Fibroblast of lung (primary cell): ENCODE measurements around the gene MAP2K5. TPM values are rescaled to one million over a fixed set of nuclear protein-coding genes. Genes with fewer than 3 reads are reported as not detected.

Experiments
- DNase-seq, 2 donors: peaks; one replicate each; pipeline versions ENCODE4 v3.0.0 to v3.0.0-alpha.2; 2010; ENCODE audit warnings: low read depth in 2 of 2
- H2AFZ ChIP-seq: 2 replicates; pipeline ENCODE4 v1.5.1; 2012; ENCODE audit warnings: low read length, control low read depth, inconsistent platforms
- H3K27ac ChIP-seq: 2 replicates; pipeline ENCODE4 v1.5.1; 2011; ENCODE audit warnings: low read length, control low read depth; ENCODE audit not compliant: insufficient read depth
- H3K27me3 ChIP-seq: 2 replicates; pipeline ENCODE4 v1.5.1; 2011; ENCODE audit warnings: mild to moderate bottlenecking, low read length; ENCODE audit not compliant: control insufficient read depth, insufficient read depth
- H3K36me3 ChIP-seq: 2 replicates; pipeline ENCODE4 v1.5.1; 2011; ENCODE audit warnings: low read length; ENCODE audit not compliant: control insufficient read depth, insufficient read depth
- H3K4me1 ChIP-seq: 2 replicates; pipeline ENCODE4 v1.5.1; 2011; ENCODE audit warnings: low read length; ENCODE audit not compliant: control insufficient read depth, insufficient read depth; ENCODE audit errors: extremely low read depth
- H3K4me2 ChIP-seq: 2 replicates; pipeline ENCODE4 v1.5.1; 2011; ENCODE audit warnings: low read length, control low read depth; ENCODE audit not compliant: insufficient read depth; ENCODE audit errors: extremely low read depth
- H3K4me3 ChIP-seq, 4 experiments: fragments of 200-600 bp in 1 of 4; sonication (generic) in 1 of 4; replicated peaks in 1 of 4; 2 replicates each; pipeline ENCODE4 v1.5.1; 2011 to 2016; ENCODE audit warnings: low read length in 4 of 4, low read depth in 3 of 4, mild to moderate bottlenecking in 3 of 4, control low read depth in 2 of 4, inconsistent platforms in 1 of 4, mixed read lengths in 1 of 4; ENCODE audit not compliant: insufficient read depth in 1 of 4; ENCODE audit errors: control extremely low read depth in 1 of 4
- H3K79me2 ChIP-seq: 2 replicates; pipeline ENCODE4 v1.5.1; 2012; ENCODE audit warnings: mild to moderate bottlenecking, low read length, inconsistent platforms; ENCODE audit not compliant: control insufficient read depth, insufficient read depth
- H3K9ac ChIP-seq: 2 replicates; pipeline ENCODE4 v1.5.1; 2011; ENCODE audit warnings: mild to moderate bottlenecking, low read length, control low read depth; ENCODE audit not compliant: insufficient read depth
- H3K9me3 ChIP-seq: 2 replicates; pipeline ENCODE4 v1.5.1; 2012; ENCODE audit warnings: low read depth, low read length; ENCODE audit not compliant: control insufficient read depth, insufficient read depth
- H4K20me1 ChIP-seq: 2 replicates; pipeline ENCODE4 v1.5.1; 2011; ENCODE audit warnings: low read length; ENCODE audit not compliant: control insufficient read depth, insufficient read depth; ENCODE audit errors: extremely low read depth
- CTCF ChIP-seq, 2 donors: IDR thresholded peaks in 1 of 2; conservative IDR thresholded peaks in 1 of 2; 1 replicate in 1 of 2; 2 replicates in 1 of 2; pipeline ENCODE4 v1.5.1; 2011 to 2012; ENCODE audit warnings: low read length in 2 of 2, control low read depth in 1 of 2, inconsistent platforms in 1 of 2, low read depth in 1 of 2, mild to moderate bottlenecking in 1 of 2
- EZH2 ChIP-seq: IDR thresholded peaks from 2 replicates; pipeline ENCODE4 v1.5.1; 2012; ENCODE audit warnings: low read length, control low read depth, mild to moderate bottlenecking; ENCODE audit errors: missing control alignments
- polyA plus RNA-seq, 2 donors: library from polyadenylated mRNA; depleted of rRNA in 1 of 2; stranded (reverse) in 1 of 2; unstranded in 1 of 2; fragments of >200 nt; gene quantifications; 2 replicates each; pipeline ENCODE4 v1.2.1, GENCODE V29; 2011 to 2012; ENCODE audit warnings: missing spikeins in 1 of 2
- total RNA-seq: library from RNA; depleted of rRNA; stranded (reverse); fragments of >200 nt; gene quantifications from 2 replicates; pipeline ENCODE4 v1.2.1, GENCODE V29; 2014

Gene MAP2K5
- total and polyA plus RNA-seq, 2 donors (not counting 1 experiment from before 2014, with no cell fraction given) = 5.7 to 10.2 TPM

DNA sequence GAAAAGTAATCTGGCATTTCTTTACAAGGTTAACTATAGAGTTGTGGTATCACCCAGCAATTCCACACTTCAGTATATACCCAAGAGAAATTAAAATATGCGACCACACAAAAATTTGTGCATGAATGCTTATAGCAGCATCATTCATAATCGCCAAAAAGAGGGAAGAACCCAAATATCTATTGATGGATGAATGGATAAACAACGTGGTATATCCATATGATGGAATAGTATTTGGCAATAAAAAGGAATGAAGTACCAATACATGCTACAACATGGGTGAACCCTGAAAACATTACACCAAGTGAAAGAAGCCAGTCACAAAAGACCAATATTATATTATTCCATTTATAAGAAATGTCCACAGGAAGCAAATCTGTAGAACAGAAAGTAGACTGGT, 274.2 kb downstream of the MAP2K5 start:
- Histone ChIP-seq H2AFZ (no peak overlapping the region), H3K79me2 (no peaks in the 10 kb centered on the region), H3K27ac (no peak overlapping the region), H3K4me1 (no peaks in the 10 kb centered on the region), H4K20me1 (no peaks in the 10 kb centered on the region), H3K9me3 (no peaks in the 10 kb centered on the region), H3K9ac (no peak overlapping the region), H3K36me3 (no peaks in the 10 kb centered on the region), H3K4me3 (no peak overlapping the region), H3K27me3 (peaks cover 41% of the 10 kb centered on the region), H3K4me2 (no peak overlapping the region)
- DNase-seq = no peak
- no peak for TF ChIP-seq CTCF (conservative IDR thresholded peaks at IDR 0.05 in 1 of 2, IDR thresholded peaks at IDR 0.05 in 1 of 2; ENCODE audit: low read depth in 1 of 2, low read length in 2 of 2)
- TF ChIP-seq EZH2 = no peak

DNA sequence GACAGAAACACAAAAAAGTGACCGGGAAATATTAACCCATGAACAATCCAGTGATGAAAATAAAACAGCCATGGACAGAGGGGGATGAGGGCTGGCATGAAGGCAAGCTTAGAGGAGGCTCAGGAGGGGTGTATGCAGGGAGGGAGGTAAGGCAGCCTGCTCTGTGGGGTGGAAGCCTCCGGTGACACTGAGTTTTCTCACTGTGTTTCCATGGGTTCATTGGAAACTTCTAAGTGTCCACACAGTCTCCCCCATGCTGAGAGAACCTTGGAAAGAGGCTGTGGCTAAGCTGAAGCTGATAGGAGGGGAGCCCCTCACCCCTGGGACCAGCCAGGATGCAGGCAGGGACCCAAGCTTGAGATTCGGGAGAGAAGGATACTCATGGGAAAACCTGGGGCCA, 276.0 kb downstream of the MAP2K5 start:
- H3K9me3 ChIP-seq = no peaks in the 10 kb centered on the region
- H3K4me3 ChIP-seq = no peak overlapping the region
- H4K20me1 ChIP-seq = no peaks in the 10 kb centered on the region
- DNase-seq = no peak
- H3K9ac ChIP-seq = no peak overlapping the region
- no peak for TF ChIP-seq CTCF (conservative IDR thresholded peaks at IDR 0.05 in 1 of 2, IDR thresholded peaks at IDR 0.05 in 1 of 2; ENCODE audit: low read depth in 1 of 2, low read length in 2 of 2)
- no peak for TF ChIP-seq EZH2
- no peak overlapping the region for H3K4me2 ChIP-seq
- H2AFZ ChIP-seq = no peak overlapping the region
- no peaks in the 10 kb centered on the region for H3K4me1 ChIP-seq
- no peaks in the 10 kb centered on the region for H3K36me3 ChIP-seq
- no peak overlapping the region for H3K27ac ChIP-seq
- no peaks in the 10 kb centered on the region for H3K79me2 ChIP-seq
- H3K27me3 ChIP-seq = peaks cover 52% of the 10 kb centered on the region

- Histone ChIP-seq H3K36me3 (no peaks in the 10 kb centered on the region), H3K4me3 (no peak overlapping the region), H3K4me1 (no peaks in the 10 kb centered on the region), H3K27me3 (peaks cover 64% of the 10 kb centered on the region), H2AFZ (no peak overlapping the region), H3K9ac (no peak overlapping the region), H3K27ac (no peak overlapping the region), H3K9me3 (no peaks in the 10 kb centered on the region), H4K20me1 (no peaks in the 10 kb centered on the region), H3K4me2 (no peak overlapping the region), H3K79me2 (no peaks in the 10 kb centered on the region)
- DNase-seq = no peak
- TF ChIP-seq EZH2 (peak; percentile 23), CTCF (conservative IDR thresholded peaks at IDR 0.05 in 1 of 2, IDR thresholded peaks at IDR 0.05 in 1 of 2; ENCODE audit: low read depth in 1 of 2, low read length in 2 of 2) (no peak)
Observed at GRCh38 chr15:67819636-67820035, 277.1 kb downstream of the MAP2K5 start.
